Measurements from ENCODE around the gene DPY19L3. TPM values are rescaled to one million over a fixed set of nuclear protein-coding genes. Genes with fewer than 3 reads are reported as not detected.

Gene DPY19L3
- total and polyA plus RNA-seq, 2 donors (not counting 1 experiment from before 2014, with no cell fraction given), result 14.0 to 40.0 TPM

GRCh38 chr19:32483574-32483973, 78.0 kb downstream of the DPY19L3 start:
- no peak overlapping the region for H3K4me2 ChIP-seq (replicated peaks; ENCODE audit: low read depth, low read length, poor library complexity, severe bottlenecking)
- no peak overlapping the region for H3K27ac Mint-ChIP-seq
- no peaks in the 10 kb centered on the region for H3K27me3 ChIP-seq (replicated peaks in 1 of 4; ENCODE audit: control extremely low read depth in 1 of 4, control insufficient read depth in 3 of 4, insufficient read depth in 4 of 4, low read length in 3 of 4)
- no peaks in the 10 kb centered on the region for H3K79me2 ChIP-seq (ENCODE audit: control insufficient read depth, insufficient read depth, low read length)
- POLR2A ChIA-PET, result no interaction called here
- H3K27me3 Mint-ChIP-seq, result no peaks in the 10 kb centered on the region
- H3K9ac ChIP-seq (ENCODE audit: low read length), result no peak overlapping the region
- no peaks in the 10 kb centered on the region for H4K20me1 ChIP-seq (ENCODE audit: control insufficient read depth, insufficient read depth, low read length, poor library complexity, severe bottlenecking)
- no peak overlapping the region for H3K4me3 ChIP-seq (ENCODE audit: control extremely low read depth in 1 of 5, extremely low read depth in 1 of 5, insufficient read depth in 1 of 5, low read depth in 2 of 5, low read length in 4 of 5)
- no CpG with 5 or more reads among the region's 4 CpGs for WGBS (ENCODE audit: insufficient coverage)
- CTCF ChIA-PET, result no interaction called here
- no peaks in the 10 kb centered on the region for H3K9me3 Mint-ChIP-seq (ENCODE audit: insufficient read depth)
- no peak overlapping the region for H3K4me3 Mint-ChIP-seq
- no peaks in the 10 kb centered on the region for H3K4me1 Mint-ChIP-seq
- H3K9me3 ChIP-seq (ENCODE audit: control extremely low read depth in 1 of 3, control insufficient read depth in 2 of 3, insufficient read depth in 1 of 3, low read length in 2 of 3), result peaks cover 0 to 7% (median 0%) of the 10 kb centered on the region in 3 donors
- intact Hi-C loops (cut with micrococcal nuclease), result no loop called here
- no peaks in the 10 kb centered on the region for H3K4me1 ChIP-seq (ENCODE audit: control insufficient read depth in 2 of 2, insufficient read depth in 2 of 2, low read length in 2 of 2)
- H2AFZ ChIP-seq (ENCODE audit: insufficient read depth, low read depth, low read length, poor library complexity, severe bottlenecking), result no peak overlapping the region
- ATAC-seq (ENCODE audit: low read depth) (no peak), DNase-seq (no peak)
- no peak overlapping the region for H3K27ac ChIP-seq (ENCODE audit: low read length in 2 of 2)
- H3K36me3 ChIP-seq (replicated peaks in 1 of 2; ENCODE audit: control extremely low read depth in 1 of 2, control insufficient read depth in 1 of 2, extremely low read depth in 1 of 2, insufficient read depth in 2 of 2, low read length in 1 of 2), result peaks cover 3 to 38% of the 10 kb centered on the region in 2 experiments
- TF ChIP-seq, protein P1, sequence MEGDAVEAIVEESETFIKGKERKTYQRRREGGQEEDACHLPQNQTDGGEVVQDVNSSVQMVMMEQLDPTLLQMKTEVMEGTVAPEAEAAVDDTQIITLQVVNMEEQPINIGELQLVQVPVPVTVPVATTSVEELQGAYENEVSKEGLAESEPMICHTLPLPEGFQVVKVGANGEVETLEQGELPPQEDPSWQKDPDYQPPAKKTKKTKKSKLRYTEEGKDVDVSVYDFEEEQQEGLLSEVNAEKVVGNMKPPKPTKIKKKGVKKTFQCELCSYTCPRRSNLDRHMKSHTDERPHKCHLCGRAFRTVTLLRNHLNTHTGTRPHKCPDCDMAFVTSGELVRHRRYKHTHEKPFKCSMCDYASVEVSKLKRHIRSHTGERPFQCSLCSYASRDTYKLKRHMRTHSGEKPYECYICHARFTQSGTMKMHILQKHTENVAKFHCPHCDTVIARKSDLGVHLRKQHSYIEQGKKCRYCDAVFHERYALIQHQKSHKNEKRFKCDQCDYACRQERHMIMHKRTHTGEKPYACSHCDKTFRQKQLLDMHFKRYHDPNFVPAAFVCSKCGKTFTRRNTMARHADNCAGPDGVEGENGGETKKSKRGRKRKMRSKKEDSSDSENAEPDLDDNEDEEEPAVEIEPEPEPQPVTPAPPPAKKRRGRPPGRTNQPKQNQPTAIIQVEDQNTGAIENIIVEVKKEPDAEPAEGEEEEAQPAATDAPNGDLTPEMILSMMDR (IDR thresholded peaks at IDR 0.05), result no peak
- no peak for TF ChIP-seq EZH2 (IDR thresholded peaks at IDR 0.05; ENCODE audit: borderline replicate concordance, insufficient read depth, low read depth, low read length, poor library complexity, severe bottlenecking)

DNA sequence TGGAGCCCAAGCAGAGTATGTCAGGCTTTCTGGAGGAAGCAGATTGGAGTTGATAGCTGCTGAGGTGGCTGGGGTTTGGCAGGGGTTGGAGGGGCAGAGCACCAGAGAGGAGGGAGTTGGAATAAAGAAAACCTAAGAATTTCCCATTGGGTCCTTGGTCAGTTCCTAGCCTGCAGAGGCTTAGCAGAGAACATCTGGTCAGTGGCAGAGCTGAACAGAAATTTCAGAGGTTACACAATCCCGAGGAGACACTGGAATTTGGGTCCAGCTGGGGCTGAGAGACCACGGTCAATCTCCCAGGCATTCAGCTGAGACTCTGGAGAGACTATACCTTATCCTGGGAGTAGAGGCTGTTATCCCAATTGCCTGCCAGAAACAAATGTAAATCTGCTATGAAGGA, 84.4 kb downstream of the DPY19L3 start:
- Histone ChIP-seq H3K36me3 (replicated peaks in 1 of 2; ENCODE audit: control extremely low read depth in 1 of 2, control insufficient read depth in 1 of 2, extremely low read depth in 1 of 2, insufficient read depth in 2 of 2, low read length in 1 of 2) (peaks cover 0 to 1% of the 10 kb centered on the region in 2 experiments), H3K4me1 (ENCODE audit: control insufficient read depth in 2 of 2, insufficient read depth in 2 of 2, low read length in 2 of 2) (no peaks in the 10 kb centered on the region), H2AFZ (ENCODE audit: insufficient read depth, low read depth, low read length, poor library complexity, severe bottlenecking) (no peak overlapping the region), H3K79me2 (ENCODE audit: control insufficient read depth, insufficient read depth, low read length) (no peaks in the 10 kb centered on the region), H3K27ac (ENCODE audit: low read length in 2 of 2) (no peak overlapping the region), H3K9me3 (ENCODE audit: control extremely low read depth in 1 of 3, control insufficient read depth in 2 of 3, insufficient read depth in 1 of 3, low read length in 2 of 3) (peaks cover 0 to 14% (median 0%) of the 10 kb centered on the region in 3 donors), H3K9ac (ENCODE audit: low read length) (no peak overlapping the region), H4K20me1 (ENCODE audit: control insufficient read depth, insufficient read depth, low read length, poor library complexity, severe bottlenecking) (no peaks in the 10 kb centered on the region), H3K27me3 (replicated peaks in 1 of 4; ENCODE audit: control extremely low read depth in 1 of 4, control insufficient read depth in 3 of 4, insufficient read depth in 4 of 4, low read length in 3 of 4) (no peaks in the 10 kb centered on the region), H3K4me3 (ENCODE audit: control extremely low read depth in 1 of 5, extremely low read depth in 1 of 5, insufficient read depth in 1 of 5, low read depth in 2 of 5, low read length in 4 of 5) (no peak overlapping the region), H3K4me2 (replicated peaks; ENCODE audit: low read depth, low read length, poor library complexity, severe bottlenecking) (no peak overlapping the region)
- Mint-ChIP-seq H3K9me3 (ENCODE audit: insufficient read depth) (no peaks in the 10 kb centered on the region), H3K27me3 (no peaks in the 10 kb centered on the region), H3K4me1 (no peaks in the 10 kb centered on the region), H3K4me3 (no peak overlapping the region), H3K27ac (no peak overlapping the region)
- POLR2A ChIA-PET, result no interaction called here
- TF ChIP-seq EZH2 (IDR thresholded peaks at IDR 0.05; ENCODE audit: borderline replicate concordance, insufficient read depth, low read depth, low read length, poor library complexity, severe bottlenecking), result no peak
- TF ChIP-seq, protein P1 (IDR thresholded peaks at IDR 0.05), result no peak
- ATAC-seq (ENCODE audit: low read depth) (no peak), DNase-seq (no peak)
- 94% methylated on average over 2 of the region's 2 CpGs for WGBS (ENCODE audit: insufficient coverage)
- CTCF ChIA-PET, result no interaction called here
- intact Hi-C loops (cut with micrococcal nuclease), result no loop called here

Data from B cell (primary cell).